ENCODE data around the gene KIAA0825. TPM values are rescaled to one million over a fixed set of nuclear protein-coding genes. Genes with fewer than 3 reads are reported as not detected.
"Not testable (repeated sequence)": the region's sequence is repeated elsewhere in the genome, so short reads cannot be mapped to it uniquely, and the experiment has no call there.

The KIAA0825 gene
- polyA plus RNA-seq, 3 donors from 2014 or later: 0.52 to 1.1 (median 0.58) TPM

GRCh38 chr5:94188725-94189124 lies 429.7 kb downstream of the KIAA0825 start:
- no peaks in the 10 kb centered on the region for H3K4me1 Mint-ChIP-seq
- no peak overlapping the region for H3K4me3 Mint-ChIP-seq
- DNase-seq: no peak
- no peak overlapping the region for H3K27ac Mint-ChIP-seq
- H3K27me3 Mint-ChIP-seq (ENCODE audit: low read depth in 3 of 3): peaks cover 2 to 6% (median 6%) of the 10 kb centered on the region in 3 donors
- no peaks in the 10 kb centered on the region for H3K36me3 Mint-ChIP-seq
- H3K9me3 Mint-ChIP-seq: peaks cover 0 to 10% (median 4%) of the 10 kb centered on the region in 6 donors

DNA sequence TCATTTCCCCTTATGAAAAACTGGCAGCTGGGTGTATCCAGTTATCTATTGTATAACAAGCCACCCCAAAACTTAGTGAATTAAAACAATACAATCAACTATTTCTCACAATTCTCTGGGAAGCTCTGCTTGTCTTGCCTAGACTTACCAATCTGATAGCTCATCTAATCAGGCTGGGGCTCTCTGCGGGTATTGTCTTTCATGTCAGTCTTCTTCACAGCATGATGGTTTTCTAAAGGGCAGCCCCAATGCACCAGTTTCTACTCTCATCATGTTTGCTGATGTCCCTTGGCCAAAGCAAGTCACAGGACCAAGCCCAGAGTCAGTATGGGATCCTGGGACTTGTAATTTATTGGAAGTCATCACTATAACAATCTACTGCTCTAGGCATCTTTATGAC lies 433.5 kb downstream of the KIAA0825 start:
- Mint-ChIP-seq H3K9me3 (peaks cover 0 to 10% (median 4%) of the 10 kb centered on the region in 6 donors), H3K27ac (no peak overlapping the region), H3K27me3 (ENCODE audit: low read depth in 3 of 3) (peaks cover 2 to 4% (median 2%) of the 10 kb centered on the region in 3 donors), H3K4me3 (no peak overlapping the region), H3K36me3 (no peaks in the 10 kb centered on the region), H3K4me1 (peaks cover 0 to 4% of the 10 kb centered on the region in 2 donors)
- DNase-seq: no peak

- no peak for DNase-seq
- Mint-ChIP-seq H3K4me3 (no peak overlapping the region), H3K27me3 (ENCODE audit: low read depth in 3 of 3) (peaks cover 0 to 4% (median 2%) of the 10 kb centered on the region in 3 donors), H3K9me3 (peaks cover 0 to 3% (median under 1%) of the 10 kb centered on the region in 6 donors), H3K27ac (no peak overlapping the region), H3K36me3 (no peaks in the 10 kb centered on the region), H3K4me1 (peaks cover 0 to 4% of the 10 kb centered on the region in 2 donors)
Measured at GRCh38 chr5:94181895-94182294, 436.5 kb downstream of the KIAA0825 start.

- Mint-ChIP-seq H3K4me1 (peaks cover 0 to 4% of the 10 kb centered on the region in 2 donors), H3K36me3 (no peaks in the 10 kb centered on the region), H3K9me3 (no peaks in the 10 kb centered on the region), H3K27me3 (ENCODE audit: low read depth in 3 of 3) (peaks cover 2% of the 10 kb centered on the region in 3 donors), H3K27ac (no peak overlapping the region), H3K4me3 (no peak overlapping the region)
- no peak for DNase-seq
Measured at GRCh38 chr5:94180761-94181160, 437.6 kb downstream of the KIAA0825 start.

DNA sequence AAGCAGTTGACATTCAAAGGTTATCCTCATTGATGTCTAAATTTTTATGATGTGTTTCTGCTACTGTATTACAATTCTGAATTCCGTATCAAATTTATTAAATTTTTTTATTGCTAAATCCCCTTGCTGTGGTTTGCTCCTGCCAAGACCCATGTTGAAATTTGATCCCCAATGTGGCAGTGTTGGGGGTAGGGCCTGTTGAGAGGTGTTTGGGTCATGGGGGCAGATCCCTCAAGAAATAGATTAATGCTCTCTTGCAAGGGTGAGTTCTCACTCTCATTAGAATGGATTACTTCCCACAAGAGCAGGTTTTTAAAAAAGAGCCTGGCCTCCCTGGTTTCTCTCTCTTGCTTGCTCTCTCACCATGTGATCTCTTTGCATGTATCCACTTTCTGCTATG lies 442.5 kb downstream of the KIAA0825 start:
- no peaks in the 10 kb centered on the region for H3K36me3 Mint-ChIP-seq
- no peaks in the 10 kb centered on the region for H3K9me3 Mint-ChIP-seq
- no peak overlapping the region for H3K4me3 Mint-ChIP-seq
- H3K27ac Mint-ChIP-seq: no peak overlapping the region
- peaks cover 0 to 2% (median 2%) of the 10 kb centered on the region in 3 donors for H3K27me3 Mint-ChIP-seq (ENCODE audit: low read depth in 3 of 3)
- DNase-seq: no peak
- H3K4me1 Mint-ChIP-seq: peaks cover 0 to 3% of the 10 kb centered on the region in 2 donors

DNA sequence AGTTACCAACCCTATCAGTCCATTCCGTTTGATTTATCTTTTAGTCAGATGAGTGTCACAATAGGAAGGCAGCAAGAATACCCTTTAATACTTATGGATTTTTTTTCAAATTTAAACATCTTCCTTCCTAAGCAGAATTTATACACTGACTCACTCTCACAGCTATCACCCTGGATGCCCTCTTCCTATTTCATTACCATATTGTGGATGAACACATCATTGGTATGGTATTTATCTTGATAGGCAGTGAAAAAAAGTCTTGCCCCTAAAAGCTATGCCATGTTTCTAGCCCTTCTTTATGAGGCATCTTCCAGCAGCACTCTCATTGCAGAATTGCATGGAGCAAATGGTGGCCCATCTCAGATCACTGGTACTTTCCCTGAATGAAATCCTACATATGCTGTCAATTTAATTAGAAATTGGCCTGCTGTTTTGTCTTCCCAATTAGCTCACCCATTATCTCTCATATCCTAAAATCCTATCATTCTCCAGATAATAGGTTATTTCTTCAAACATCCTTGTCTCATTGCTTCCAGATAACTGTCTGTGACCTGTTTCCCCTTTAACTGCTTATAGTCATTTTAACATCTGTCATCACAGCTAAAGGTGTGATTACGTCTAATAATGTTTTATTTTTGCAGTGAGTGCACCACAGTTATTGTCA lies 443.5 kb downstream of the KIAA0825 start:
- Mint-ChIP-seq H3K4me3 (no peak overlapping the region), H3K27me3 (ENCODE audit: low read depth in 3 of 3) (peaks cover 0 to 2% (median 2%) of the 10 kb centered on the region in 3 donors), H3K27ac (no peak overlapping the region), H3K9me3 (no peaks in the 10 kb centered on the region), H3K36me3 (no peaks in the 10 kb centered on the region), H3K4me1 (no peaks in the 10 kb centered on the region)
- DNase-seq: no peak

DNA sequence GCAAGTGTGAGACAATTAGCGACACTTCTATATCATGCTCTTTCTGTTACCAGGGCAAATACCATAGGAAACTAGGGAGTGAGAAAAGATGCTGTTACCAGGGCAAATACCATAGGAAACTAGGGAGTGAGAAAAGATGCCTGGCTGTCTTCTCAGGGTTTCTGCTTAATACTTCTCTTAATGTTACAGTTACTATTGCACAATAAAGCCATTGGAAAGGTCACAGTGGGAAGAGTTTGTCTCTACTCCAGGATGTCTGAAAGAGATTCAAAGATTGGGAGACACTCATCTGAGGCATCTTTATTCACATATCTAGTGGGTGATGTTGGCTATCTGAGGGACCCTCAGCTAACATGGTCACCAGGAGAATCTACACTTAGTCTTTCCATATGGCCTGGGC lies 445.3 kb downstream of the KIAA0825 start:
- Mint-ChIP-seq H3K9me3 (no peaks in the 10 kb centered on the region), H3K36me3 (no peaks in the 10 kb centered on the region), H3K4me1 (no peaks in the 10 kb centered on the region), H3K27ac (no peak overlapping the region), H3K4me3 (no peak overlapping the region), H3K27me3 (ENCODE audit: low read depth in 3 of 3) (peaks cover 0 to 2% (median 0%) of the 10 kb centered on the region in 3 donors)
- no peak for DNase-seq

- not testable (repeated sequence) for H3K4me3 Mint-ChIP-seq; H3K36me3 Mint-ChIP-seq; H3K27me3 Mint-ChIP-seq (ENCODE audit: low read depth in 3 of 3); H3K27ac Mint-ChIP-seq; H3K9me3 Mint-ChIP-seq; H3K4me1 Mint-ChIP-seq; DNase-seq
Measured at GRCh38 chr5:94171070-94171469, 447.3 kb downstream of the KIAA0825 start.

GRCh38 chr5:94170158-94170557 lies 448.2 kb downstream of the KIAA0825 start:
- H3K9me3 Mint-ChIP-seq; DNase-seq; H3K36me3 Mint-ChIP-seq; H3K27ac Mint-ChIP-seq; H3K27me3 Mint-ChIP-seq (ENCODE audit: low read depth in 3 of 3); H3K4me3 Mint-ChIP-seq; H3K4me1 Mint-ChIP-seq: not testable (repeated sequence)

- Mint-ChIP-seq H3K4me1 (no peaks in the 10 kb centered on the region), H3K9me3 (peaks cover 0 to 8% (median 0%) of the 10 kb centered on the region in 6 donors), H3K27me3 (ENCODE audit: low read depth in 3 of 3) (peaks cover 0 to 4% (median 2%) of the 10 kb centered on the region in 3 donors), H3K27ac (no peak overlapping the region), H3K36me3 (no peaks in the 10 kb centered on the region), H3K4me3 (no peak overlapping the region)
- DNase-seq: no peak
Measured at GRCh38 chr5:94168151-94168550, 450.3 kb downstream of the KIAA0825 start.

DNA sequence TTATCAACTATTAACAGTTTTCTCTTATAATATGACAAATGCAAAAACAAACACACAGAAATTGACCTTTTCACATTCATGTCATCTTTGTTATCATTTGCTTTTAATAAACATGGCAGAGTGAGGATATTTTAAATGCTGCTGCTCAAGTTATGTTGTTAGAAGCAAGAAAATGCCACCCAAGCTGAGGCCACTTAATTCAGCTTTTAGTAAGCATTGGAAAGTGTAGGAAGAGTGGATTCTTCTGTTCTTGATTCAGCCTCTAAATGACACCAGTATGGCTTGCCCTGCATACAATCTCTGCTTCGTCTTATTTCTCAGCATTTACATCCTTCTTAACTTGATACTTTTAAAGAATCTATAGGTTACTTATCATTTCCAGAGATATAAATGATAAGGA lies 456.6 kb downstream of the KIAA0825 start:
- H3K4me1 Mint-ChIP-seq: no peaks in the 10 kb centered on the region
- no peaks in the 10 kb centered on the region for H3K36me3 Mint-ChIP-seq
- peaks cover 2 to 4% (median 3%) of the 10 kb centered on the region in 3 donors for H3K27me3 Mint-ChIP-seq (ENCODE audit: low read depth in 3 of 3)
- peaks cover 0 to 10% (median 0%) of the 10 kb centered on the region in 6 donors for H3K9me3 Mint-ChIP-seq
- H3K27ac Mint-ChIP-seq: no peak overlapping the region
- no peak overlapping the region for H3K4me3 Mint-ChIP-seq
- DNase-seq: no peak

DNA sequence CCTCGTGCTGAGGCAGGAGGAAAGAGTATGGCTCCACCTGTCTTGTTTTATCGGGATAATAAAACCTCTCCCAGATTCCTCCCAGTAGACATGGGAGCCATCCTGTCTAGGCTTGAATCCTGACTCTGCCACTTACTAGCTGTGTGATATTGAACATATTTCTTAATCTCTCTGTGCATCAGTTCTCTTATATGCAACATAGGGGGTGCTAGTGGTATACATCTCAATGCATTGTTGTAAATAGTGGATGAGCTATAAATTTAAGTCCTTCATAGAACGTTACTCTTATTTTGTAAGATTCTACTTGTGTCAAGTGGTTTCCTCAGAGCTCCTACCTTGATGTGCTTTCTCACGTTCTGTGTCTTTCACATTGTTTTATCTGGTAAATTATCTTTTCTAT lies 459.3 kb downstream of the KIAA0825 start:
- Mint-ChIP-seq H3K9me3 (peaks cover 0 to 2% (median 0%) of the 10 kb centered on the region in 6 donors), H3K4me3 (no peak overlapping the region), H3K4me1 (no peaks in the 10 kb centered on the region), H3K27ac (no peak overlapping the region), H3K27me3 (ENCODE audit: low read depth in 3 of 3) (peaks cover 1 to 3% (median 2%) of the 10 kb centered on the region in 3 donors), H3K36me3 (no peaks in the 10 kb centered on the region)
- no peak for DNase-seq

DNA sequence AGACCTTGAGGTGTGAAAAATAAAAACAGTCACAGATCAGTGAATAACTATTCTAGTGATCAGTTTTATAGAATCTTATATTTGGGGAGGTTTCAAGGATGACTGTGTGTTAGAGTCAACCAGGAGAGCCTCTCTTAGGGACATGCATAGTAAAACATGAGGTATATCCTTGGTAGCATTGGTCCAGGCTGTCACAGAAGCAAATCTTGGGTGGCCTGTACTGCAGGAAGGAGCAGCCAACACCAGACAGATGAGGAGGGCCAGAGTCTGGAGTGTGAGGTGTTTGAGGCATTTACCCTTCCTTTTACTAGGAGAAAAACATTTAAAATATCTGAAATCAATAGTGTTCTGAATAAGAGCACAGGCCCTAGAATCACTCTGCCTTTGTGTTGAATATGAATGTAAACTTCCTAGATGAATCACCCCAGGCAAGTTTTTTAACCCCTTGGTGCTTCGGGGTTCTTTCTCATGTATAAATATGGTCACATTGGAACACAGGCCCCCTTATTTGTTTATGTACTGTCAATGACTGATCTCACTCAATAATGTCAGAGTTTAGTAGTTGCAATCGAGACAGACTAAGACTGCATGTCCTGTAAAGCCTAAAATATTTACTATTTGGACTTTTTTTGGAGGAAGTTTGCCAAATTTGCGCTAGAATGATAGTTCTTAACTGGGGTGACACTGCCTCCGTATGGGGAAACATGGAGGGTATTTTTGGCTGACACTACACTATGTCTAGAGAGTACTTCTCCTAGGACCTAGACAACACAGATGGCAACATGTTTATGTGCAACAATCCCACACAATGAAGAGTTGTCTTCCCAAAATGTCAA lies 460.5 kb downstream of the KIAA0825 start:
- peaks cover 0 to 2% (median 0%) of the 10 kb centered on the region in 6 donors for H3K9me3 Mint-ChIP-seq
- no peak for DNase-seq
- H3K36me3 Mint-ChIP-seq: no peaks in the 10 kb centered on the region
- H3K27ac Mint-ChIP-seq: no peak overlapping the region
- peaks cover 1 to 3% (median 2%) of the 10 kb centered on the region in 3 donors for H3K27me3 Mint-ChIP-seq (ENCODE audit: low read depth in 3 of 3)
- no peaks in the 10 kb centered on the region for H3K4me1 Mint-ChIP-seq
- no peak overlapping the region for H3K4me3 Mint-ChIP-seq

- no peak for DNase-seq
- Mint-ChIP-seq H3K4me3 (no peak overlapping the region), H3K27ac (no peak overlapping the region), H3K36me3 (no peaks in the 10 kb centered on the region), H3K27me3 (ENCODE audit: low read depth in 3 of 3) (peaks cover 0 to 3% (median 2%) of the 10 kb centered on the region in 3 donors), H3K4me1 (no peaks in the 10 kb centered on the region), H3K9me3 (peaks cover 0 to 3% (median 0%) of the 10 kb centered on the region in 6 donors)
Measured at GRCh38 chr5:94154672-94155071, 463.7 kb downstream of the KIAA0825 start.

All from immature natural killer cell (primary cell).